HG03280 (cell line): ENCODE results near the gene PACS1.
A peak's percentile ranks its signal among the peaks of the same experiment; 100 is the strongest.

ENCODE experiments used
- ATAC-seq: cut with Tn5 transposase; IDR thresholded peaks from one replicate; pipeline ENCODE4 v1.9.1; 2021; ENCODE audit warnings: mild to moderate bottlenecking, moderate library complexity; ENCODE audit not compliant: unreplicated experiment

Gene PACS1

DNA sequence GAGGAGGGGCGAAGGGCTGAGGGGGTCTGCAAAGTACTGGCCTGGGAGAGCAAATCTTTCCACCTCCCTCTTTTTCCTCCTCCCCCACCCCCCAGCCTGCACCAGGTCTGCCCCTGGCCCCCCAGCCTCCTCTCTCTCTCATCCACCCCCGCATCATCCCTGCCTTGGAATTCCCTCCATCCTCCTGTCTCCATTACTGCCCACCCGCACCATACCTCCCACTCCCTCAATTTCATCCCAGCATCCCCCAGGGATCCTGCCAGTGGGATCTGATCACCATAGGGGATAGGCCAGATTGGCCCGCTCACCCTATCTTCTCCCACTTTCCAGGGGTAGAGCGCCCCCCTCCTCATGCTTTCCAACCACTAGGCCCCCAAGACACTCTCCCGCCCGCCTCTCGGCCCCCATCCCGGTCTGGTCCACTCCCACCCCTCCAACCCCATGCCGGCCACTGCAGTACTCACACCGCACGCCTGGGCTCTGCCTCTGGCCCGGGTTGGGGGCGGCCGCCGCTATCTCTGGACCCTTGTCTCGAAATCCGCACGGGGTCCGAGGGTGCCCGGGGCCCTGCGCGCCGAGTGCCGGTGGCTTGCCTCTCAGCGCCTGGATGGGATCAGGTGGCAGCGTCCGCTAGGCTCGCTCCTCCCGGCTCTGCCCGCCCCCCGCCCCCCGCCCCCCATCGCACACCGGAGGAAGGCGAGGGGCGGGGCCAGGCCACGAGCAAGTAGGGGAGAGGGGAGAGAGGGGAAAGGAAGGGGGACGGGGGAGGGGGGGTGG, 21.3 kb upstream of the PACS1 start, which contains the start of gene GAL3ST3:
Gene GAL3ST3, minus strand, starts transcription at position 615 of the 777 bp plus-strand sequence. CDS start 3,746 bp downstream, outside the sequence.
- ATAC-seq = no peak

GRCh38 chr11:66050581-66051231, 19.4 kb upstream of the PACS1 start:
- no peak for ATAC-seq

- ATAC-seq = no peak
Observed at GRCh38 chr11:66051371-66051765, 18.7 kb upstream of the PACS1 start.

- peak; percentile 98 for ATAC-seq
Observed at GRCh38 chr11:66051766-66052663, 18.1 kb upstream of the PACS1 start, which contains the start of gene SF3B2. SF3B2 (plus strand) TSS chr11:66052364; CDS start chr11:66052385, 21 bp downstream.

DNA sequence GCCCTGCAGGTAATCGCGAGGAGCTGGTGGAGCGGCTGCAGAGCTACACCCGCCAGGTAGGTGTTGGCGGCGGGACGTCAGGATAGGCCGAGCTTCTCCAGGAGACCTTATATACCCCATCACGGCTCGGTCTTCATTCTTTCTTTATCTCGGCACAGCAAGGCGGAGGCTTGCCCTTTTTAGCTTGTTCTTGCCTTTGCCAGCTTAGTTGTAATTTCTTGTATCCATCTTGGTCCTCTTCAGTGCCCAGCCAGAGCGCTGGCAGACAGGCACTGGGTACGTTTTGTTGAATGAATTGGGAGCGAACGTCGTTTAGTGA, 17.4 kb upstream of the PACS1 start:
- no peak for ATAC-seq

DNA sequence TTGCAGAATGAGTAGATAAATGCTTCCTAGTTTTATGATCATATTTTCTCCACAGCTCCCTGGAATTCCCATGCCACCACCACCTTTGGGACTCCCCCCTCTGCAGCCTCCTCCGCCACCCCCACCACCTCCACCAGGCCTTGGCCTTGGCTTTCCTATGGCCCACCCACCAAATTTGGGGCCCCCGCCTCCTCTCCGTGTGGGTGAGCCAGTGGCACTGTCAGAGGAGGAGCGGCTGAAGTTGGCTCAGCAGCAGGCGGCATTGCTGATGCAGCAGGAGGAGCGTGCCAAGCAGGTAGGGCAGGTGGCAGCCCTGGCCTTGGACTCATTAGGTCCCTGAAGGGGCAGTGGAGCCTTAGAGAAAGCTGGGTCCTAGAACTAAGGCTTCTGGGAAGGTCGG, 15.1 kb upstream of the PACS1 start:
- no peak for ATAC-seq

GRCh38 chr11:66056501-66056900, 13.6 kb upstream of the PACS1 start:
- ATAC-seq = no peak

GRCh38 chr11:66059966-66060680, 9.9 kb upstream of the PACS1 start:
- no peak for ATAC-seq

- no peak for ATAC-seq
Observed at GRCh38 chr11:66061268-66061667, 8.8 kb upstream of the PACS1 start.

DNA sequence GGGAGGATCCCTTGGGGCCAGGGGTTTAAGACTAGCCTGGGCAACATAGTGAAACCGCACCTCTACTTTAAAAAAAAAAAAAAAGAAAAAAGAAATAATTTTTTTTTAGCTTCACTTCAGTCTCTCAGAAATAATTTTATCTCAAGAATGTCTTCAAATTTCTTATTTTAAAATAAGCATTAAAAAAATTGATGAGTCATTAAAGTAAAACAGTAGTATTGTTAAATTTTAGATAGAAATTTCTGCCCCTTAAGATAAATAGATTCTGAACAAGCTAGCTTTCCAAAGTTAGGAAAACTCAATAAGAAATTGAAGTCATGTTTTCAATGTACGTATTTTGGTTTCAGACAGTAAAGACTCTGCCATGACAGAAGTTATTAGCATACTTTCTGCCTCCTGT, 7.7 kb upstream of the PACS1 start:
- no peak for ATAC-seq

GRCh38 chr11:66063900-66064299, 6.2 kb upstream of the PACS1 start:
- ATAC-seq = no peak

- ATAC-seq = no peak
Observed at GRCh38 chr11:66064571-66064970, 5.5 kb upstream of the PACS1 start.

DNA sequence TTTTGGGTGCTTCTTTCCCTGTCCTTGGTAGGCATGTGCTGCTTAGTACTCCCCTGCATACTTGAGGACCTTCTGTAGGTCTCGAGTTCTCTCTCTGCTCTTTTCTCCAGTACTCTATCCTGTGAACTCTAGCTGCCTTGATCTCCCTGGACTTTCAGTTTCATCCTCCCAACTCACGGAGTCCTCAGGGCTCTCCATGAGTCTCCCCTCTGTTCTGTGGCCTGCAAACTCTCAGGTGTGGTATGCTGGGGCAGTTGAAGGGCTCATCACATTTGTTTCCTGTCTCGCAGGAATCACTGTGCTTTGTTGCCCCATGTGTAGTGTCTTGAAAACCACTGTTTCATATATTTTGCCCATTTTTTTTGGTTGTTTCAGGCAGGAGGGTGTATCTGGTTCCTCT, 3.3 kb upstream of the PACS1 start:
- ATAC-seq = no peak

- ATAC-seq = no peak
Observed at GRCh38 chr11:66067640-66068039, 2.4 kb upstream of the PACS1 start.

- ATAC-seq = no peak
Observed at GRCh38 chr11:66068154-66068821, 1.8 kb upstream of the PACS1 start.

DNA sequence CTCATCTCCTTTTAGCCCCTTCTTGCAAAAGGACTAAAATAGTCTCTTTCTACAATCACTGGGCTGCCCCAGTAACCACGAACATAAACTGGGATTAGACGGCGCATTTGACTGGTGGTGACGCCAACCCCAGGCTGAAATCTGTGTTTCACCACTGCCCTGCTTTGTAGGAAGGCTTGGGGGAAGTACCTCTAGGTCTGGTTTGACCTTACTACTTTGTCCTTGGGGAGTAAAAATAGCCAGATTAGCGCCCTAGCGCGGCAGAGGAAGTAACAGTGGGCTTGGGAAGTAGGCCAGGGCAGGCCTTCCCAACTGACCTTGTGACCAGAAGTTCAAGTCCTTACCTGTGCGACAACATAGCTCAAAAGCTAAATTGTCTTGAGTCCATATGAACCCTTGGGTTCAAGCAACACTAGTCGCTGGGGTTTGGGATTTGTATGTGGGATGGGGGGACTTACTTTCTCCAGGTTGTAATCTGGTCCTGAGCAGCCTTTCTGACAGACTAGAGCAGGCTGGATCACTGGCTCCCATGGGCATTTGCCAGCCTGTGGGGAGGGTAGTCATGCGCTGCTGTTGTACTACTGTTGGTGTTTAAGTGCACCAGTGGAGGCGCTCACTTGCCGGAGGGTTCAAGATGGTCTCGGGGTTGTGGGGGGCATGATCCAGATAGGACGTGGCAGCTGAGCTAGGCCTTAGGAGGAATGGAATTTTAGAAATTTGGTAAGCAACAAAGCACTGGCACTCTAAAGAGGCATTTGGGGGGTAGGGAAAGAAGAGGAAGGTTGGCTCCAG, 953 bp upstream of the PACS1 start:
- ATAC-seq = peak; percentile 6

- peak; percentile 18 for ATAC-seq
Observed at GRCh38 chr11:66070604-66071380, 720 bp downstream of the PACS1 start.

DNA sequence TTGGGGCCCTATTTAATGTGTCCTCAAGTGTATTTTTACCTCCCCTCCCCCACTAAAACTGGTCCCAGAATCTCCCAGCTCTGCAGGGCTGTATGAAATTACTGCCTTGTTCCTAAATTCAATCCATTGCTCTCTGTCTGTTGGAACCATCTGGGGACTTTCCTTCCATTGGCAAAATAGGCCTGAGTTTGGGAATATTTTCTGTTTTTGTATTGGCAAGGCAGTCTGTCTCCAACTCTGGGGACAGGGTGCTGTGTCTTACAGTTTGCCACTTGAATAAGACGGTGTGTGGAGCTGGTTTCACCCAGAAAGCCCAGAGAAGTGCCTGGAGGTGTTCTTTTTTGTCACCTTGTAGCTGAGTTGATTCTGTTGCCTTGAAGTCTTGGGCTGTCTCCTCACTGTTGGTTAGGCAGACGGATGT, 1.3 kb downstream of the PACS1 start:
- no peak for ATAC-seq

DNA sequence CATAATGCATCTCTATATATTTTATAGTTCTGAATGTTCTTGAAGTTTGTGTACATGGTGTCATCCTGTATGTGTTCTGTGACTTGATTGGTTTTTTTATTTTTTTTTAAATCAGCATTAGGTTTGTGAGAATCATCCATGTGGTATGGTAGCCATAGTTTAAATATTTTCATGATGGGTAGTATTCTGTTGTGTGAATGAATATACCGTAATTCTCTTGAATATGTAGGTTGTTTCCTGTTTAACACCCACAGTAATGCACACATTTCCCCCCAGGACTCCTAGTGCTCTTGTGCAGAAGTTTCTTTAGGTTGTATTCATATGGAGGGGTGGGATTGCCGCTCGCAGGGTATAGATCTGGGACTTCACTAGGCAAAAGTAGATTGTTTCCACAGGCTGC, 2.0 kb downstream of the PACS1 start:
- no peak for ATAC-seq
